Central memory CD4-positive, alpha-beta T cell (primary cell): ENCODE measurements around the gene TP63.

Experiments used
- DNase-seq: peaks from one replicate; pipeline ENCODE4 v3.0.0; 2022

TP63 gene

GRCh38 chr3:189883113-189883753, 252.0 kb downstream of the TP63 start:
- DNase-seq, result no peak

- DNase-seq, result no peak
These were observed 259.3 kb downstream of the TP63 start for GRCh38 chr3:189890496-189890895.

- DNase-seq, result no peak
These were observed 265.3 kb downstream of the TP63 start for GRCh38 chr3:189896533-189896932.

- DNase-seq, result no peak
These were observed 266.2 kb downstream of the TP63 start for GRCh38 chr3:189897406-189897805.

- no peak for DNase-seq
These were observed 267.5 kb downstream of the TP63 start for GRCh38 chr3:189898559-189899153.

DNA sequence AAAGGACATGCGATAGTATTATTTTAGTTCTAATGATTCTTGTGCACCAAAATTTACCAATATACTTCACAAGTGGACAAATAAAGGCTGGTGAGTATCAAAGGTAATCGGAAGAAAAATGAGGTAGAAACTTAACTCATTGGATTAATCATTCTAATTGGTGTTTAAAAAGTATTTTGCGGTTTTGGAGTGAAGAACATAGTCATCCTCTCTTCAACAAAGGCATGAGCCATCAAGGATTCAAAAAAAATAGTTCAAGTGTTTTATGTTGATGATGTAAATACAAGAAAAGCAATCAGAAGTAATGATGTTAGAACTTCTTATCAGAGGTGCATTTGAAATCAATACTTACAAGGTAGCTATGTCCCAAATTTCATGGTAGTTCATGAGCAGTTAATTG, 268.0 kb downstream of the TP63 start:
- DNase-seq, result no peak

- DNase-seq, result no peak
These were observed 269.4 kb downstream of the TP63 start for GRCh38 chr3:189900578-189900977.

DNA sequence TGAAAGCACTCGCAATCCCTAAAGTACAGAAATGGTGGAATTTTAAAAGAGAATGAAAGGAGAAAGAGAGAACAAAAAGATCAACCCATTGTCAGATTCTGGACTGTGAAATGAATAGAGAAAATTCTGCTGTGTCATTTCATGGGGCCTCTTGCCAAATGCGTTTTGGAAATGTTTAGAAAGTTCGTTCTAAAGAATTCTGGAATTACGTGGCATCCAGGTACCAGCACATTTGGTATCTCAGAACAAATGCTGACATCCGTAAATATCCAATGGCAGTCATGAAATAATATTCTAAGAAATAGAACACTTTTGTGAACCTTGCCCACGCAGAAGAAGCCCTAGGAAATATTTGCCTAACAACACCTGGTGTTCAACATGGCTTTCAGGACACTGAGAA, 270.3 kb downstream of the TP63 start:
- no peak for DNase-seq

DNA sequence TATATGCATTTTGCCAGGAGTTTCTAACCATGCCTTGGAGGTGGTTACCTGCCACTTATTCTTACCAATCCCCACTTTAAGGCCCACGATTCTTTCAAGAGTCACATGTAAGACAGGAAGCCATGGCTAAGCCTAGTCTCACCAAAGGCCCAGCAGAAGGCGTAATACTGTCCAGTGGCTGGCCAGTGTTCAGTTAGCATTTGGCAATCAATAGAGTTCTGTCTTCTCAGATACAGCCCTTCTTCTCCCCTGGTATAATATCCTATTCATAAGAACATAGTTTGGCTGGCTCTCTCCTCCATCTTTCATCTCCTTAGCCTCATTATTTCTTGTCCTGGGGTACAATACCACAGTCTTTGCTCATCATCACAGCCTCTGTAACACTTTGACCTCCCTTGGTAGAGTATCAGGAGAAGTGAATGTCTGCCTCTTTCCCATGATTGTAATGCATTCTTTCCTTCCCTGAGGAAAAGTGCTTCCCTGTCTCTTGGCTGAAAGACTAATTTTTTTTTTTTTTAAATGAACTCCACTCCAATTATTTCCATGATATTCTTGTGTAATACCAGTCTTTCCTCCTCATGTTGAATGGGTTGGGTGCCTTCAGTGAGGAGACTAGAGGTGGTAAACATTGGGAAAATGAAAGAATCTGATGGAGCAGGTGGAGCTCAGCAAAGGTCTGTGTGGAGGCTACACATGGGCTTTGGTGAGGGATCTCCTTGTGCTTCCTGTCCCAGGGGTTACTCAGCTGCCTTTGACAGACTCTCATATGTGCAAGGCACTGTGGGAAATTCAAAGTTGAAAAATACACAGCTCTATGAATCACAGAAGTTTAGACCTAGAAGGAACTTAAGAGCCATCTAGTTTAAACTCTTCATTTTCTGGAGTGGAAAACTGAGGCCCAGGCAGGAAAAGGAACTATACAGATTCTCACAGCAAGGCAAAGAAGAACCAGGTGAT, 271.3 kb downstream of the TP63 start:
- no peak for DNase-seq

DNA sequence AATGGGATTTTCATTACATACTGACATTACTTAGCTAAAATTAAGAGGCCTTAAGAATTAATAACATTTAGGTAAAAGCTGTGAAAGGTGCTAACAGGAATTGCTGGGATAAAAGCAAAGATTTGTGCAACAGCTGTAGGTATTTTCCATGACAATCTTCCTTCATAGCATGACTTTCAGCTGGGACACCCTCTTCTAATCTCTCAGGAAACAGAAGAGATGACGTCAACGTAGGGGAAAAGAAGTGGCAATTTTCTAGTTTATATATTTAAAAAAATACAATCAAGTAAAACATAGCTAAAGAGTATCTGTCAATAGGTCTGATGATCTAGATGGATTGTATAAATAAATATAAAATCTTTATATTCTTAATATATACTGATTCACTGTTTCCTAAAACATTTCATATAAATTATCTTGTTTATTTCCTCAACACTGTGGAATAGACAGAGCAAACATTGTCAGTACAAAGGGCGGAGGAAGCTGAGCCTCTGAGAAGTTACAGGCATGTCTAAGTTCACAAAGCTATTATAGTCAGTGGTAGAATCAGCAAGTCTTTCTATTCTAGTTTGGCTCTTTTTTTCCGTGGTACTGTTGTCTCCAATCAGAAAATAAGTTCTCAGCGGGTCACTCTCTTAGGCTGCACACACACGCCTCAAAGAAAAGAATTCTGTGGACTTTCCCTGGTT, 272.5 kb downstream of the TP63 start:
- no peak for DNase-seq

DNA sequence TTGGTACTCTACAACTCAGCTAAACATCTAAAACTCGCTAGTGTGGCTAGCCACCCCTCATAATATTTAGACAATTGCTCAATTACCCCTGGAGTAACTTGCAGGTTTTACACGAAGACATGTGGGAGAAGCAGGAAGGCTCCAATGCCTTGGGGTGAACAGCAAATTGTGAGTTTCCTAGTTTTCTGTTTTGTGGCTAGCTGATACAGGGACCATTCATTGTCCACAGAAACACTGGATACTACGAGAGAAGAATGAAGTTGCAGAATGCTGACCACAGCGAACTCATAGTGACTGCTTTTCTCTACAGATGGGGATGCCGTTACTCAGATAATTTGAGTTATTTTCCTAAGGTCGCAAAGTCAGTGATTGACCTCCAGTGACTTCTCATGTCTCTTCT, 276.6 kb downstream of the TP63 start:
- no peak for DNase-seq

GRCh38 chr3:189908646-189909045, 277.5 kb downstream of the TP63 start:
- no peak for DNase-seq

GRCh38 chr3:189909139-189909538, 277.9 kb downstream of the TP63 start:
- no peak for DNase-seq

- no peak for DNase-seq
These were observed 278.4 kb downstream of the TP63 start for GRCh38 chr3:189909573-189909972.

DNA sequence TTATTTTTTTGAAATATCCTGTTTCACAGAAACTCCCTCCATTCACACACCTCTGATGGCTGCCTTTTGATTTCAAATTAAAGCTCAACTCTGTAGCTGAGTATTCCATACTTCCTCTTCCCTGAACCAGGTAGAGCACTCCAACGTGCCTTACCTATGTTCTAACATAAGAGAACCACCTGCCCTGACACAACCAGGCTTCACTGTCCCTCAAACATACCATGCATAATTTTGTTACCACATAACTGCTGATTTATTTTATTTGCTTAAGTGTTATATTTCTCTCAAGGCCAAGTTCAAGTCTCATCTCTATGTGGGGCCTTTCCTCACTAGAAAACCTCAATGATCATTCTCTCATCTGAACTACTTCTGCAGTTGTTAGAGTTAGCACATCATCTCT, 279.8 kb downstream of the TP63 start:
- DNase-seq, result no peak

GRCh38 chr3:189914799-189915198, 283.6 kb downstream of the TP63 start:
- no peak for DNase-seq

DNA sequence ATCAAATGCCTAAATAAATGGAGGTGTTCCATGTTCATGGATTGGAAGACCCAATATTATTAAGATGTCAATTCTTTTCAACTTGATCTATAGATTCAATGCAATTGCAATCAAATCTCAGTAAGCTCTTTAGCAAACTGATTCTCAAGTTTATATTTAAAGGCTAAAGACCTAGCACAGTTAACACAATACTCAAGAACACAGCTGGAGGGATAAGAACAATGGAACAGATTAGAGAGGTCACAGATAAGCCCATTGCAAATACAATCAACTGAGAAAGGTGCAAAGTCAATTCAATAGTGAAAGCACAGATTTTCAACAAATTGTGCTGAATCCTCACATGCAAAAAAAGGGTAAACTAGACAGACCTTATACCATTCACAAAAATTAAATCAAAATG, 290.6 kb downstream of the TP63 start:
- DNase-seq, result no peak

- DNase-seq, result no peak
These were observed 297.0 kb downstream of the TP63 start for GRCh38 chr3:189927975-189928895.

- DNase-seq, result no peak
These were observed 305.2 kb downstream of the TP63 start for GRCh38 chr3:189936201-189936945.

GRCh38 chr3:189937302-189938127, 306.3 kb downstream of the TP63 start:
- no peak for DNase-seq
